ENCODE data around the gene PNPLA3. TPM values are rescaled to one million over a fixed set of nuclear protein-coding genes. Genes with fewer than 3 reads are reported as not detected.

Gene PNPLA3
- total RNA-seq, 4 donors from 2014 or later, result 0.76 to 1.7 (median 0.92) TPM; not detected in 1

DNA sequence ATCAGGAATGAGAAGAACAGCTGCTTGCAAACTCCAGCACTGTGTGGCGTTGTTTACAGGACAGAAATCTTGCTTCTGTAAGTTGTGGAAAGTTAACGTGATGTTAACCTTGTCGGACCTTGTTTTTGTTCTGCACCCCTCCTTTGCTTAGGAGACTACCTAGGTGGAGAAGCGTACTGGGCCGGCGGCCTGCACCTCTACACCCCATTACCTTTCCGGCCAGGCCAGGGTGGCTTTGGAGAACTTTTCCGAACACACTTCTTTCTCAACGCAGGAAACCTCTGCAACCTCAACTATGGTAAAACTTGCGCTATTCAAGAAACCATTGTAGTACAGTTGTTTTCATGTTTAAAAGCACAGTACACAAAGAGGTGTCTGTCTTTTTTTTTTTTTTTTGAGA is 65.4 kb downstream of the PNPLA3 start:
- 91 to 92% methylated on average over 10 of the region's 10 CpGs for WGBS, 2 donors
- Histone ChIP-seq H3K4me1 (peaks cover 0 to 9% (median 2%) of the 10 kb centered on the region in 3 donors), H3K27me3 (no peaks in the 10 kb centered on the region), H3K4me3 (no peak overlapping the region), H3K9me3 (no peaks in the 10 kb centered on the region), H3K36me3 (peaks cover 15 to 97% (median 30%) of the 10 kb centered on the region in 3 donors), H3K27ac (no peak overlapping the region)
- intact Hi-C loops (cut with DNase I), result no loop called here
- TF ChIP-seq, protein P1, sequence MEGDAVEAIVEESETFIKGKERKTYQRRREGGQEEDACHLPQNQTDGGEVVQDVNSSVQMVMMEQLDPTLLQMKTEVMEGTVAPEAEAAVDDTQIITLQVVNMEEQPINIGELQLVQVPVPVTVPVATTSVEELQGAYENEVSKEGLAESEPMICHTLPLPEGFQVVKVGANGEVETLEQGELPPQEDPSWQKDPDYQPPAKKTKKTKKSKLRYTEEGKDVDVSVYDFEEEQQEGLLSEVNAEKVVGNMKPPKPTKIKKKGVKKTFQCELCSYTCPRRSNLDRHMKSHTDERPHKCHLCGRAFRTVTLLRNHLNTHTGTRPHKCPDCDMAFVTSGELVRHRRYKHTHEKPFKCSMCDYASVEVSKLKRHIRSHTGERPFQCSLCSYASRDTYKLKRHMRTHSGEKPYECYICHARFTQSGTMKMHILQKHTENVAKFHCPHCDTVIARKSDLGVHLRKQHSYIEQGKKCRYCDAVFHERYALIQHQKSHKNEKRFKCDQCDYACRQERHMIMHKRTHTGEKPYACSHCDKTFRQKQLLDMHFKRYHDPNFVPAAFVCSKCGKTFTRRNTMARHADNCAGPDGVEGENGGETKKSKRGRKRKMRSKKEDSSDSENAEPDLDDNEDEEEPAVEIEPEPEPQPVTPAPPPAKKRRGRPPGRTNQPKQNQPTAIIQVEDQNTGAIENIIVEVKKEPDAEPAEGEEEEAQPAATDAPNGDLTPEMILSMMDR (IDR thresholded peaks at IDR 0.05), result no peak
- no peak for TF ChIP-seq POLR2A (IDR thresholded peaks at IDR 0.05)
- DNase-seq, result no peak

DNA sequence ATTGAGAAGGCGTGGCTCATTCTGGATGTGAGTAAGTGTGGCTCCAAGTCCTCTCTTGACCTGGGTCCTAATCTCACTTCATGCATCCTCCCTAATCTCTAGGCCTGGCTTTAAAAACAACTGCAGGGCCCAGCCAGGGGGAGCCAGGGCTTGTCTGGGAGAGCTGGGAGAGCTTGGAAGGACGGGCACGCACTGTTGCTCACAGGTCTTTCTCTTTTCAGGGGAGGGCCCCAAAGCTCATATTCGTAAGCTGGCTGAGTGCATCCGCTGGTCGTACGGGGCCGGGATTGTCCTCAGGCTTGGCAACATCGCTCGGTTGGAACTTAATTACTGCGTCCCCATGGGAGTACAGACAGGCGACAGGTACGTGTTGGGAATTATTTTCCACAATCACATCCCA is 66.4 kb downstream of the PNPLA3 start:
- H3K36me3 ChIP-seq, result peaks cover 15 to 97% (median 38%) of the 10 kb centered on the region in 3 donors

DNA sequence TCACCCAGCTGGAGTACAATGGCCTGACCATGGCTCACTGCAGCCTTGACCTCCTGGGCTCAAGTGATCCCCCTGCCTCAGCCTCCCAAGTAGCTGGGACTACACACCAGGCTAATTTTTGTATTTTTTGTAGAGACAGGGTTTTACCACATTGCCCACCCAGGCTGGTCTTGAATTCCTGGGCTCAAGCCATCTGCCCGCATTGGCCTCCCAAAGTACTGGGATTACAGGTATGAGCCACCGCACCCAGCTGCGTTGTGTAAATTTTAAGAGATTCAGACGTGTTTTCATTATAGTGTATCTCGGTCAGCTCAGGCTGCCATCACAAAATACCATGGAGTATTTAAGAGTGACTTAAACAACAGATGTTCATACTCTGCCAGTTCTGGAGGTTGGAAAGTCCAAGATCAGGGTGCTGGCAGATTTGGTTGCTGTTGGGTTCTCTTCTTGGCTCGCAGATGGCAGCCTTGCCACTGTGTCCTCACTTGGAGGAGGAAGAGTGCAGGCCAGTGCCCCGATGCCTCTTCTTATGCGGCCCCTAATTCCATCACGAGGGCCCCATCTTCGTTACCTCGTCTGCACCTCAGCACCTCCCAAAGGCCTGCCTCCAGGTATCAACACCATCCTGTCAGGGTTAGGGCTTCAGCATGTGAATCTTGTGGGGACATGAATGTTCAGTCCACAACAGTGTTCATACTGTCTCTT is 67.9 kb downstream of the PNPLA3 start:
- Histone ChIP-seq H3K36me3 (peaks cover 22 to 97% (median 38%) of the 10 kb centered on the region in 3 donors), H3K9me3 (no peaks in the 10 kb centered on the region), H3K27ac (no peak overlapping the region), H3K4me3 (no peak overlapping the region), H3K4me1 (peaks cover 0 to 14% (median 2%) of the 10 kb centered on the region in 3 donors), H3K27me3 (no peaks in the 10 kb centered on the region)
- intact Hi-C loops (cut with DNase I), result loop anchor here (5.0 kb wide), 2 partner anchors 91 to 631 kb away; no protein-coding TSS in a partner anchor
- WGBS, 2 donors, result 94 to 95% methylated on average over 11 of the region's 11 CpGs
- no peak for DNase-seq
- TF ChIP-seq, protein P1 (IDR thresholded peaks at IDR 0.05), result no peak
- TF ChIP-seq POLR2A (IDR thresholded peaks at IDR 0.05), result no peak

More for the DNA sequence above, 66.4 kb downstream of the PNPLA3 start:
- Histone ChIP-seq H3K4me1 (peaks cover 0 to 9% (median 2%) of the 10 kb centered on the region in 3 donors), H3K27me3 (no peaks in the 10 kb centered on the region), H3K27ac (no peak overlapping the region), H3K4me3 (no peak overlapping the region), H3K9me3 (no peaks in the 10 kb centered on the region)
- DNase-seq, result no peak
- no peak for TF ChIP-seq POLR2A (IDR thresholded peaks at IDR 0.05)
- TF ChIP-seq, protein P1 (IDR thresholded peaks at IDR 0.05), result no peak
- intact Hi-C loops (cut with DNase I), result loop anchor here (5.0 kb wide), 2 partner anchors 92 to 632 kb away; no protein-coding TSS in a partner anchor
- WGBS, 2 donors, result 90 to 93% methylated on average over 13 of the region's 13 CpGs

DNA sequence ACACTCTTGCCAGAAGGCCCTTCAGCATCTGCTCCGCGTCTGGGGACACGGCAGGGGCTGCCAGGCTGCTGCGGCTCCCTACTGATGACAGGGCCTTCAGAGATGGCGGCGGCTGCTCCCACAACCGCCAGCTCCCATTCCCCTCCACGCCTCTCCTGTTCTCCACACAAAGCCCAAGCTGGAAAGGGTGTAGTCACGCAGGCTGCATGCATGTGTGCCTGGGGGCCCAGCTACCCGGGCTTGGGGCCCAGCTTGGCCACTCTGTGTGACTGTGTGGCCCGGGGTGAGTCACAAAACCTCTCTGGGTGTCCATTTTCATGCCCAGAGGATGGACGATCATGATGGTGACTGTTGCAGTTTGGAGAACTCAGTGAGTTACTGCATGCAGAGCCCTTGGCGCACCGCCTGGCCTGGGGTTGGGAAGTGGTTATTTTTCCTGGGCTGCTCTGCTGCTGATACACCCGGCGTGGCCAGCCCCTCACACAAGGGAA is 68.8 kb downstream of the PNPLA3 start:
- H3K4me3 ChIP-seq, result no peak overlapping the region
- H3K27ac ChIP-seq, result no peak overlapping the region
- intact Hi-C loops (cut with DNase I), result loop anchor here (5.0 kb wide), 2 partner anchors 90 to 630 kb away; no protein-coding TSS in a partner anchor
- H3K27me3 ChIP-seq, result no peaks in the 10 kb centered on the region
- no peaks in the 10 kb centered on the region for H3K9me3 ChIP-seq
- no peak for TF ChIP-seq POLR2A (IDR thresholded peaks at IDR 0.05)
- TF ChIP-seq, protein P1 (IDR thresholded peaks at IDR 0.05), result no peak
- peaks cover 24 to 97% (median 45%) of the 10 kb centered on the region in 3 donors for H3K36me3 ChIP-seq
- DNase-seq, result no peak
- WGBS, 2 donors, result 85% methylated on average over 5 of the region's 16 CpGs
- H3K4me1 ChIP-seq, result peaks cover 0 to 14% (median 2%) of the 10 kb centered on the region in 3 donors
